ENCODE data around the gene DLGAP4.

- TF ChIP-seq CTCF (IDR thresholded peaks at IDR 0.05; ENCODE audit: low read depth, low read length, poor library complexity, severe bottlenecking) = no peak
- no peak for TF ChIP-seq EZH2phosphoT487 (IDR thresholded peaks at IDR 0.05; ENCODE audit: borderline replicate concordance, low read length)
Measured at GRCh38 chr20:36349384-36350170, 43.4 kb downstream of the DLGAP4 start.

Measured in DOHH2 (cell line).